DND-41 (cell line): ENCODE measurements around the gene PLEKHA8.

Source experiments
- ATAC-seq: fragments of 200-7000 bp; cut with Tn5 transposase; 3 replicates; pipeline ENCODE4 v1.9.1; 2021; ENCODE audit warnings: low read depth; ENCODE audit not compliant: insufficient read depth
- DNase-seq: peaks from one replicate; pipeline ENCODE4 v3.0.0-alpha.2; 2020
- H2AFZ ChIP-seq: 2 replicates; pipeline ENCODE4 v1.6.0; 2012; ENCODE audit warnings: low read depth, low read length
- H3K27ac ChIP-seq: 2 replicates; pipeline ENCODE4 v1.5.1; 2012; ENCODE audit warnings: low read length, inconsistent platforms
- H3K27me3 ChIP-seq: fragments of 200-600 bp; sonication (generic); 2 replicates; pipeline ENCODE4 v1.6.0; 2012; ENCODE audit warnings: low read length, mild to moderate bottlenecking, inconsistent platforms; ENCODE audit not compliant: insufficient read depth, poor library complexity
- H3K36me3 ChIP-seq: 2 replicates; pipeline ENCODE4 v1.5.1; 2012; ENCODE audit warnings: low read length, inconsistent platforms; ENCODE audit not compliant: insufficient read depth
- H3K4me1 ChIP-seq: 2 replicates; pipeline ENCODE4 v1.5.1; 2012; ENCODE audit warnings: mild to moderate bottlenecking, low read length; ENCODE audit not compliant: insufficient read depth
- H3K4me2 ChIP-seq: 2 replicates; pipeline ENCODE4 v1.6.0; 2012; ENCODE audit warnings: mild to moderate bottlenecking, moderate library complexity, low read length, inconsistent platforms; ENCODE audit not compliant: insufficient read depth
- H3K4me3 ChIP-seq, 2 experiments: fragments of 200-600 bp in 1 of 2; shearing (Covaris generic) in 1 of 2; 2 replicates each; pipeline ENCODE4 v1.5.1; 2012 to 2016; ENCODE audit warnings: inconsistent platforms in 2 of 2, low read length in 2 of 2, mild to moderate bottlenecking in 2 of 2, low read depth in 1 of 2, moderate library complexity in 1 of 2
- H3K79me2 ChIP-seq: 2 replicates; pipeline ENCODE4 v1.6.0; 2012; ENCODE audit warnings: low read length, inconsistent platforms; ENCODE audit not compliant: insufficient read depth
- H3K9ac ChIP-seq: 2 replicates; pipeline ENCODE4 v1.6.0; 2012; ENCODE audit warnings: low read depth, mild to moderate bottlenecking, inconsistent platforms, low read length, moderate library complexity
- H3K9me3 ChIP-seq: 2 replicates; pipeline ENCODE4 v1.5.1; 2012; ENCODE audit warnings: low read length, moderate library complexity, mild to moderate bottlenecking, inconsistent platforms; ENCODE audit not compliant: insufficient read depth, severe bottlenecking
- H4K20me1 ChIP-seq: 2 replicates; pipeline ENCODE4 v1.6.0; 2012; ENCODE audit warnings: low read length; ENCODE audit not compliant: insufficient read depth
- CTCF ChIP-seq: IDR thresholded peaks from 2 replicates; pipeline ENCODE4 v1.5.1; 2012; ENCODE audit warnings: borderline replicate concordance, low read length, moderate library complexity, mild to moderate bottlenecking; ENCODE audit not compliant: poor library complexity, severe bottlenecking; ENCODE audit errors: extremely low read depth
- EZH2 ChIP-seq: IDR thresholded peaks from 3 replicates; pipeline ENCODE4 v1.6.1; 2012; ENCODE audit warnings: borderline replicate concordance, low read depth, mild to moderate bottlenecking, moderate library complexity, low read length, inconsistent platforms; ENCODE audit not compliant: severe bottlenecking

PLEKHA8 gene

GRCh38 chr7:30019960-30020359 is 8.3 kb upstream of the PLEKHA8 start:
- H3K4me2 ChIP-seq, result no peak overlapping the region
- ATAC-seq, result no peak

GRCh38 chr7:30020535-30020934 is 7.7 kb upstream of the PLEKHA8 start:
- TF ChIP-seq CTCF, result no peak
- TF ChIP-seq EZH2, result no peak
- Histone ChIP-seq H3K9ac (no peak overlapping the region), H3K79me2 (peaks cover 14% of the 10 kb centered on the region), H3K4me3 (no peak overlapping the region), H3K36me3 (peaks cover 8% of the 10 kb centered on the region; the same call in 1 of the 2 replicates), H3K4me1 (peaks cover 25% of the 10 kb centered on the region), H3K4me2 (no peak overlapping the region), H4K20me1 (no peaks in the 10 kb centered on the region), H3K27me3 (no peaks in the 10 kb centered on the region), H3K9me3 (no peaks in the 10 kb centered on the region), H2AFZ (no peak overlapping the region), H3K27ac (no peak overlapping the region)
- no peak for DNase-seq
- no peak for ATAC-seq

More at GRCh38 chr7:30019960-30020359, 8.3 kb upstream of the PLEKHA8 start:
- Histone ChIP-seq H3K27ac (no peak overlapping the region), H3K4me3 (no peak overlapping the region), H3K9ac (no peak overlapping the region), H3K36me3 (peaks cover 8% of the 10 kb centered on the region; the same call in 1 of the 2 replicates), H3K9me3 (no peaks in the 10 kb centered on the region), H3K4me1 (peaks cover 19% of the 10 kb centered on the region), H2AFZ (no peak overlapping the region), H3K79me2 (peaks cover 8% of the 10 kb centered on the region), H3K27me3 (no peaks in the 10 kb centered on the region), H4K20me1 (no peaks in the 10 kb centered on the region)
- TF ChIP-seq EZH2 (no peak), CTCF (no peak)
- DNase-seq, result no peak

GRCh38 chr7:30022991-30023390 is 5.2 kb upstream of the PLEKHA8 start:
- DNase-seq (no peak), ATAC-seq (no peak)
- Histone ChIP-seq H3K4me3 (no peak overlapping the region), H3K36me3 (peaks cover 5% of the 10 kb centered on the region; the same call in 1 of the 2 replicates), H3K4me1 (peaks cover 34% of the 10 kb centered on the region), H3K9ac (no peak overlapping the region), H3K27me3 (no peaks in the 10 kb centered on the region), H4K20me1 (no peaks in the 10 kb centered on the region), H3K9me3 (no peaks in the 10 kb centered on the region), H3K4me2 (peak overlapping the region; percentile 82; the same call in 1 of the 2 replicates), H3K79me2 (peaks cover 23% of the 10 kb centered on the region), H3K27ac (no peak overlapping the region), H2AFZ (no peak overlapping the region)
- TF ChIP-seq CTCF, result no peak
- no peak for TF ChIP-seq EZH2

- Histone ChIP-seq H3K36me3 (no peaks in the 10 kb centered on the region; the same call in 1 of the 2 replicates), H4K20me1 (no peaks in the 10 kb centered on the region), H3K9ac (no peak overlapping the region), H3K9me3 (no peaks in the 10 kb centered on the region), H3K4me2 (peak overlapping the region; percentile 82; the same call in 1 of the 2 replicates), H3K27me3 (no peaks in the 10 kb centered on the region), H3K4me1 (peaks cover 34% of the 10 kb centered on the region), H3K27ac (no peak overlapping the region), H3K4me3 (no peak overlapping the region), H2AFZ (no peak overlapping the region), H3K79me2 (peaks cover 25% of the 10 kb centered on the region)
- ATAC-seq, result no peak
- DNase-seq, result no peak
- TF ChIP-seq EZH2 (no peak), CTCF (no peak)
These were observed 4.7 kb upstream of the PLEKHA8 start for GRCh38 chr7:30023524-30023923.
